GM10266 (cell line): ENCODE results near the gene THBD.

Experiments used
- DNase-seq: peaks from one replicate; pipeline ENCODE4 v3.0.0; 2012; ENCODE audit errors: extremely low spot score
- TF ChIP-seq, protein P1 (sequence below): IDR thresholded peaks from 2 replicates; pipeline ENCODE4 v1.5.1; 2012; ENCODE audit warnings: mild to moderate bottlenecking, low read depth; ENCODE audit not compliant: control insufficient read depth, insufficient read depth; ENCODE audit errors: missing control alignments

The THBD gene

DNA sequence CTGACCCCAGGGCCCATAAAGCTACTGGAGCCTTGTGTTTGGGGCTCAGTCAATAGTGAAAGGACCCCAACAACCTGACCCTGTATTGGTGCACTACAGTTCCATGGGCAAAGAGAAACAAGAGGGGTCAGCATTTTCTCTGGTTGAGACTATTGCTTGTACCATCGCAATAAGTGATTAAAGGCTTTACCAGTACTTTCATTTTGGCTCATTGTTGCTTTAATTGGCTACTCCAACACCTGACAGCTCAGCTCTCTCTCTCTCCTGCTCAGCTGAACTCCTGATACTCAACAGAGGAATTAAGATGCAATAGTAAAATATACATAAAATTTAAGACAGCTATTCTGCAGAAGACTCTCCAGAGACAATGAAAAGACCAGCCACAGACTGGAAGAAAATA is 18.8 kb upstream of the THBD start:
- DNase-seq = no peak
- TF ChIP-seq, protein P1, sequence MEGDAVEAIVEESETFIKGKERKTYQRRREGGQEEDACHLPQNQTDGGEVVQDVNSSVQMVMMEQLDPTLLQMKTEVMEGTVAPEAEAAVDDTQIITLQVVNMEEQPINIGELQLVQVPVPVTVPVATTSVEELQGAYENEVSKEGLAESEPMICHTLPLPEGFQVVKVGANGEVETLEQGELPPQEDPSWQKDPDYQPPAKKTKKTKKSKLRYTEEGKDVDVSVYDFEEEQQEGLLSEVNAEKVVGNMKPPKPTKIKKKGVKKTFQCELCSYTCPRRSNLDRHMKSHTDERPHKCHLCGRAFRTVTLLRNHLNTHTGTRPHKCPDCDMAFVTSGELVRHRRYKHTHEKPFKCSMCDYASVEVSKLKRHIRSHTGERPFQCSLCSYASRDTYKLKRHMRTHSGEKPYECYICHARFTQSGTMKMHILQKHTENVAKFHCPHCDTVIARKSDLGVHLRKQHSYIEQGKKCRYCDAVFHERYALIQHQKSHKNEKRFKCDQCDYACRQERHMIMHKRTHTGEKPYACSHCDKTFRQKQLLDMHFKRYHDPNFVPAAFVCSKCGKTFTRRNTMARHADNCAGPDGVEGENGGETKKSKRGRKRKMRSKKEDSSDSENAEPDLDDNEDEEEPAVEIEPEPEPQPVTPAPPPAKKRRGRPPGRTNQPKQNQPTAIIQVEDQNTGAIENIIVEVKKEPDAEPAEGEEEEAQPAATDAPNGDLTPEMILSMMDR = no peak

DNA sequence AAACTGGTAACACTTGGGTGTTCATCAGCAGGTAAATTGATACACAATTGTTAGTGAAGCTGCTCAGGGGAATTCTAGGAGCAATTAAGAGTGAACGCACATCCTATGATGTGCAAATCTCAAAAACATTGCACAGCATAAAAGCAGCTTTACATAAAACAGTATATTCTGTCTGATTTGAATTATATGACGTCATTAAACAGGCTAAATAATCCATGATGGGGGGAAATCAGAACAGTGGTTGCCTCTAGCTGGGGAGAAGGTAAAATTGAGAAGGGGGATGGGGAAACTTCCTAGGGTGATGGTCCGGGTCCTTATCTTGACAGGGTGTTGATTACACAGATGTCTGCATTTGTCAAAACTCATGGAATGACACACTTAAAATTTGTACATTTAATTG is 17.3 kb upstream of the THBD start:
- TF ChIP-seq, protein P1 = no peak
- no peak for DNase-seq

DNA sequence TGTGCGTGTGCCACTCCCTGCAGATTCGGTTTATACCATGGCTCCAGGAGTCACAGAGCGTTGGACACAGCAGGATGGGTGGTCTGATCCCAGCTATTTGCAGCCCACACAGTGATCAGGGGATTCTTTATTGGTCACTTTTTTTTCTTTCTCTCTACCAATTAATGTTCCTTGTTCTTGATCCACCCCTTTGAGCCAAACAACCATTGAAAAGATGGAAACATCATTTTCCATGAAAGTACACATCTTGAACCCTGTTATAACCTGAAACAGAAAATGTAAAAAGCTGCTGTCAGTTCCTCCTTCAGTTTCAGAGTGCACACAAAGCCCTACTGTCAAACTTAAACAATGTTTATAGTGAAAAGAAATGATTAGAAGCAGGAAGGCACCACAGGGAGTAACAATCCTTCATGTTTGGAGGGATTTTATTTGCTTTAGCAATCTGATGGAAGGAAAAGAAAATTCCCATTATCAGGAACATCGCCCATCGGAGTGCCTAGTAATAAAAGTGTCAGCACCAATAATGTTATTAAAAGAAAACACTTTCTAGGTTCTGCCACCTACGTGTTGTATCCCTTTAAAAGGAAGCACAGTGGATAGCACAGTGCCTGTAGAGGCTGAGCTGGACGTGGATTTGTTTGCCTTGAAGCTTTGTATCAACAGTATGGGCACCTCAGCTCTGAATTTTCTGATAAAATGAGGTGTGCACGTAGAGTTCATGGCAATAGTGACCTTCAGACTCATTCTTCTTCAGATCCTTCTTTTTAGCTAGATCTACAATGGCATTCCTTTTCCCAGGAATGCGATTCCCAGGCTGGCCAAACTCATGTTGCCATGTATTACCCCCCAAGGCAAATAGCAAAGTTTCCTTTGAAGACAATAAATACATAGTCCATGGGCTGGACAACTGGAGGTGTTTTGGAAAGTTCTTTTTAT is 16.1 kb upstream of the THBD start:
- no peak for DNase-seq

DNA sequence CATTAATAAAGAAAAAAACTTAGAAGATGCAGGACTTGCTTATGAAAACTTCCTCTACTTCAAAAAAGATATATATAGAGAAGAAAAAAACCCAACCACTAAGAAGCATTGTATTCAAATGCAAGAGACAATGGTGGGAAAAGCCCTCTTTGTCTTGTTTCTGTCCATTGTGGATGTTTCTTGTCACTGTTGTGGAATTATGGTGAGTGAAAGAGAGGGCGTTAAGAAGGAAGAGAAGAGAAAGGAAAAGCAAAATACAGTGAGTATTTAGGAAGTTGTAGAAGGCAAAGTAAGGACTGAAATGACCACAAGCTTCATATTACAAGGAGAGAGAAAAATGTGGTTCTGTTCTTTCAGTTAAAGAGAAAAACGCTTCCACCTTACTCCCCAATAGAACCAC is 14.1 kb upstream of the THBD start:
- TF ChIP-seq, protein P1 = no peak
- no peak for DNase-seq

More for the DNA sequence above, 16.1 kb upstream of the THBD start:
- TF ChIP-seq, protein P1 = no peak

DNA sequence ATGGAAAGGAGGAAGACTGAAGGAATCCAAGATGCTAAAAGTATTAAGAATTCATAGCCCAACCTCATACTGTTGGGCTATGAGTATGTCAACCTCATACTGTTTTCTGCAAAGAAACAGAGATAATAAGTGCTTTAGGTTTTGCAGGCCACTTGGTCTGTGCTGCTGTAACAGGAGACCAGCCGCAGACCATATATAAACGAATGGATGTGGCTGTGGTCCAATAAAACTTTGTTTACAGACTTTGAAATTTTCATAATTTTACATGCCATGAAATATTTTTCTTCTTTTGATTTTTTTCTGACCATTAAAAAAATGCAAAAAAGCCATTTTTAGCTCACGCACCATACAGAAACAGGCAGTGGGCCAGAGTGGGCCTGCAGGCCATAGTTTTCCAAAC is 13.7 kb upstream of the THBD start:
- no peak for DNase-seq
- TF ChIP-seq, protein P1 = no peak

DNA sequence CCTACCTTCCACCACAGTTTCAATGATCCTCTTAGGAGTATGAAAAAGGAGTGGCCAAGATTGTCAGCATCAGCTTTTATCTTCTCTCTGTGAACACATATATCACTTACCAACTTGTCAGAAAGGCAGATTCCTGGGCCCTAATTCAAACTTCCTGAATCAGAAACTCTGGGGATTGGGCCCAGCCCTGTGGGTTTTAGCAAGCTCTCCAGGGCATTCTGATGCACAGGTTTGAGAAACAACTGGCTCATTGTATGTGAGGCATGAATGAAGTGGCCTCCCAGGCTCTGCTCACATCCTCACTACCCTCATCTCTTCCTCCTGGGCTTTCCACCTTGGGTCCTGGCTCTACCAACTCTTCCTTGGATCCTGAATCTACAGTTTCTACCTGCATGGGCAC is 13.2 kb upstream of the THBD start:
- DNase-seq = no peak
- TF ChIP-seq, protein P1 = no peak
